Mucosa of stomach (tissue), 1 donor: ENCODE measurements around the gene PCMTD2.

Source experiments
- H3K27me3 ChIP-seq: one replicate; pipeline ENCODE4 v1.7.0; 2013; ENCODE audit warnings: mild to moderate bottlenecking, low read length; ENCODE audit not compliant: control insufficient read depth, insufficient read depth
- H3K36me3 ChIP-seq: one replicate; pipeline ENCODE4 v1.7.0; 2013; ENCODE audit warnings: low read length; ENCODE audit not compliant: control insufficient read depth, insufficient read depth
- H3K4me1 ChIP-seq: one replicate; pipeline ENCODE4 v1.7.0; 2013; ENCODE audit warnings: mild to moderate bottlenecking, low read length; ENCODE audit not compliant: control insufficient read depth, insufficient read depth
- H3K4me3 ChIP-seq: one replicate; pipeline ENCODE4 v1.7.0; 2013; ENCODE audit warnings: low read length
- H3K9ac ChIP-seq: one replicate; pipeline ENCODE4 v1.7.0; 2013; ENCODE audit warnings: mild to moderate bottlenecking, low read length, moderate library complexity
- H3K9me3 ChIP-seq: one replicate; pipeline ENCODE4 v1.7.0; 2013; ENCODE audit warnings: mild to moderate bottlenecking, low read length, moderate library complexity; ENCODE audit not compliant: control insufficient read depth
- donor health status: Pancreatic carcinoma.

PCMTD2 gene

GRCh38 chr20:64217539-64218221 lies 37.9 kb upstream of the PCMTD2 start:
- Histone ChIP-seq H3K36me3 (no peaks in the 10 kb centered on the region), H3K9me3 (no peaks in the 10 kb centered on the region), H3K4me1 (no peaks in the 10 kb centered on the region), H3K4me3 (no peak overlapping the region), H3K27me3 (no peaks in the 10 kb centered on the region), H3K9ac (no peak overlapping the region)

GRCh38 chr20:64219202-64219601 lies 36.3 kb upstream of the PCMTD2 start:
- Histone ChIP-seq H3K27me3 (no peaks in the 10 kb centered on the region), H3K4me1 (no peaks in the 10 kb centered on the region), H3K9ac (no peak overlapping the region), H3K4me3 (no peak overlapping the region), H3K36me3 (no peaks in the 10 kb centered on the region), H3K9me3 (no peaks in the 10 kb centered on the region)

- H3K36me3 ChIP-seq, result no peaks in the 10 kb centered on the region
- no peaks in the 10 kb centered on the region for H3K4me1 ChIP-seq
- no peaks in the 10 kb centered on the region for H3K27me3 ChIP-seq
- H3K9me3 ChIP-seq, result no peaks in the 10 kb centered on the region
- H3K9ac ChIP-seq, result no peak overlapping the region
- no peak overlapping the region for H3K4me3 ChIP-seq
These were observed 35.8 kb upstream of the PCMTD2 start for GRCh38 chr20:64219730-64220129.

- no peaks in the 10 kb centered on the region for H3K36me3 ChIP-seq
- H3K4me3 ChIP-seq, result no peak overlapping the region
- H3K9me3 ChIP-seq, result no peaks in the 10 kb centered on the region
- H3K27me3 ChIP-seq, result no peaks in the 10 kb centered on the region
- no peaks in the 10 kb centered on the region for H3K4me1 ChIP-seq
- no peak overlapping the region for H3K9ac ChIP-seq
These were observed 35.1 kb upstream of the PCMTD2 start for GRCh38 chr20:64220420-64220819.

GRCh38 chr20:64220891-64221527 lies 34.5 kb upstream of the PCMTD2 start:
- Histone ChIP-seq H3K4me3 (no peak overlapping the region), H3K27me3 (no peaks in the 10 kb centered on the region), H3K4me1 (no peaks in the 10 kb centered on the region), H3K9me3 (no peaks in the 10 kb centered on the region), H3K36me3 (no peaks in the 10 kb centered on the region), H3K9ac (no peak overlapping the region)

- Histone ChIP-seq H3K9ac (no peak overlapping the region), H3K4me1 (no peaks in the 10 kb centered on the region), H3K9me3 (no peaks in the 10 kb centered on the region), H3K4me3 (no peak overlapping the region), H3K36me3 (no peaks in the 10 kb centered on the region), H3K27me3 (no peaks in the 10 kb centered on the region)
These were observed 33.2 kb upstream of the PCMTD2 start for GRCh38 chr20:64222291-64222735.

GRCh38 chr20:64222851-64223525 lies 32.6 kb upstream of the PCMTD2 start:
- Histone ChIP-seq H3K36me3 (no peaks in the 10 kb centered on the region), H3K4me1 (no peaks in the 10 kb centered on the region), H3K9ac (no peak overlapping the region), H3K27me3 (no peaks in the 10 kb centered on the region), H3K9me3 (no peaks in the 10 kb centered on the region), H3K4me3 (no peak overlapping the region)

- no peaks in the 10 kb centered on the region for H3K36me3 ChIP-seq
- H3K4me3 ChIP-seq, result no peak overlapping the region
- H3K9me3 ChIP-seq, result no peaks in the 10 kb centered on the region
- H3K9ac ChIP-seq, result no peak overlapping the region
- no peaks in the 10 kb centered on the region for H3K27me3 ChIP-seq
- no peaks in the 10 kb centered on the region for H3K4me1 ChIP-seq
These were observed 32.0 kb upstream of the PCMTD2 start for GRCh38 chr20:64223526-64224067.

GRCh38 chr20:64224351-64225170 lies 31.0 kb upstream of the PCMTD2 start:
- no peak overlapping the region for H3K9ac ChIP-seq
- no peak overlapping the region for H3K4me3 ChIP-seq
- no peaks in the 10 kb centered on the region for H3K36me3 ChIP-seq
- no peaks in the 10 kb centered on the region for H3K27me3 ChIP-seq
- H3K9me3 ChIP-seq, result no peaks in the 10 kb centered on the region
- no peaks in the 10 kb centered on the region for H3K4me1 ChIP-seq

GRCh38 chr20:64225171-64225595 lies 30.4 kb upstream of the PCMTD2 start:
- Histone ChIP-seq H3K4me3 (no peak overlapping the region), H3K27me3 (no peaks in the 10 kb centered on the region), H3K36me3 (no peaks in the 10 kb centered on the region), H3K4me1 (no peaks in the 10 kb centered on the region), H3K9ac (no peak overlapping the region), H3K9me3 (no peaks in the 10 kb centered on the region)

- H3K36me3 ChIP-seq, result no peaks in the 10 kb centered on the region
- no peak overlapping the region for H3K9ac ChIP-seq
- no peaks in the 10 kb centered on the region for H3K27me3 ChIP-seq
- no peak overlapping the region for H3K4me3 ChIP-seq
- no peaks in the 10 kb centered on the region for H3K9me3 ChIP-seq
- no peaks in the 10 kb centered on the region for H3K4me1 ChIP-seq
These were observed 29.5 kb upstream of the PCMTD2 start for GRCh38 chr20:64225828-64226598.
